ENCODE results near the gene PDE11A.
"Not testable (repeated sequence)": the region's sequence is repeated elsewhere in the genome, so short reads cannot be mapped to it uniquely, and the experiment has no call there.

Gene PDE11A

DNA sequence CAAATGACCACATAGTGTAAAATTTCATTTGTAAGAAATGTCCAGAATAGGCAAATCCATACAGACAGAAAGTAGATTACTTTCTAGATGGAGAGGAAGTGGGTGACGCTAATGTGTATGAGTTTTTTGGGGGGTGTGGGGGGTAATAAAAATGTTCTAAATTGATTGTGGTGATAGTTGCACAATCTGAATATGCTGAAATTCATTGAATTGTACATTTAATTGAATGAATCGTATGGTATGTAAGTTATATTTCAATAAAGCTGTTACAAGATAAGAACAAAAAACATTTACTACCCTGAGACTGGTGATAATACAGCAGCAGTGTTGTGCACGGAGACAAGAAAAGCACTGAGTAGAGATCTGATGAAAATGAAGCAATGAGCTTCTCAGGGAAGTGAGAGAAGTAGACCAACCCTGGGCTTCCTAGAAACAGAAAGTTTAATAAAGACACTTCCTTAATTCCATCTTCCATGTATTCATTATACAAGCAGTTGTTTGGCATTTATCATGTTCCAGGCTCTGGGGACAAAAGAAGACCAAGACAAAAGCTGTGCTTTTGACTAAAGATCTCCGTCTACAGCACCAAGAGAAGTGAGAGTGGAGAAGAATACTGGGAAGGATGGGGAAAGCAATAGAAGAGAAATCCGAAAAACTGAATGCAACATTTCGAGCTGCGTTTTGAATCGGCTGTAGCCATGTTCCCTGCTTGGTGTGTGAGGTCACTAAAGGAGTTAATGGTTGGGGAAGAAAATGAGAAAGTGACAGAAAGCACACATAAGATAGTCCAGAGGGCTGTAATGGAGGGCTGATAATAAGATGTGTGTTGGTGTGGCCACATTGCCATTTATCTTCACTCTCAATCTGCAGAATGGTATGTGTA, 1.8 kb upstream of the PDE11A start:
- DNase-seq, result no peak

DNA sequence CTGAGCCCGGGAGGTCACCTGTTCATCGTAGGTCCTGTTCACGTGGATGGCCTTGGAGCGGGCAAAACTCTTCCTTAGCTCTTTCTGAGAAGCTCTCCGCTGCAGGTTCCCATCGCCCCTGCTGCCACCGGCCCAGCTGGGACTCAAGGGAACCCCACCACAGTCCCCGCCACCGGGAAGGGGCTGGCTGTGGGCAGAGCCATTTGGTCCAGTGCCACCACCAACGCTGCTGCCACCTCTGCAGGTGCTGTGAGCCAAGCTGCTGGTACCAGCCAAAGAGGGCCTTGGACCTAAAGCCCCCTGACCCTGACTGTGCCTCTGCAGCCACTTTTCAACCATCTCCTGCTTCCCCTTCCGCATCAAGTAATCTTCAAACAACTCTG, 586 bp downstream of the PDE11A start:
- DNase-seq, result no peak

DNA sequence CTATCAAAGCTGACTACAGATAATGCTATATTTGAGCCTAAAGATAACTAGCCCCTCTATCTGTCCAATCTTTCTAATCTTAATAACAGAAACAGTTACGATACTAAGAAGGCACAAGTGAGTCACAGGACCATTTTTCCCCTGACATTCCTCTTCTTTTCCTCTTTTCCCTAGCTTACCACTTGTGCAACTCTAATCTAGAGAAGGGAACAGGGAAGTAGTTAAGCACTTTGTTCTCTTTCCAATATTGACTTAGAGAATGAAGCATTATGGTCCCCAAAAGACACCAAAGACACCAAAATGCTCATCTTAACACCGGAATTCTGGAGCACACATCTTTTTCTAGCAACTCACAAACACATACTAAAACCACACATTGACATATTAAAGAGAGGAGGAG, 1.8 kb downstream of the PDE11A start:
- no peak for DNase-seq

DNA sequence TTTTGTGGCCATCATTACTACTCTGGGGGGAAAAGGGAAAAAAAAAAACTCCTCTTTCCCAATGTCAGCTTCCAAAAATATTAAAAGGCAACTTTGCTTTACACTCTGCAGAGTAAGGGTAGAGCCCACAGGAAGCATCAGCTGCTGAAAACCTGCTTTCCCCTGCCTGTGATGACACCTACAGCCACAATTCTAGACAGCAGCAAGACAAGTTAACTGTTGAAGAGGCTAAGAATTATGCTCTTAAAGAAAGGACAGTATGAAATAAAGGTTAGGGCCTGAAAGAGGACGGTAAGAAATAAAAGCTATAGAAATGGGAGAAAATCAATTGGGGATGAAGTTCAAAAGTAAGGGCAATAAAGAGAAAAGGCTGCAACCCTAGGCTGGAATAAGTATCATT, 3.0 kb downstream of the PDE11A start:
- peak; percentile 17 for DNase-seq

DNA sequence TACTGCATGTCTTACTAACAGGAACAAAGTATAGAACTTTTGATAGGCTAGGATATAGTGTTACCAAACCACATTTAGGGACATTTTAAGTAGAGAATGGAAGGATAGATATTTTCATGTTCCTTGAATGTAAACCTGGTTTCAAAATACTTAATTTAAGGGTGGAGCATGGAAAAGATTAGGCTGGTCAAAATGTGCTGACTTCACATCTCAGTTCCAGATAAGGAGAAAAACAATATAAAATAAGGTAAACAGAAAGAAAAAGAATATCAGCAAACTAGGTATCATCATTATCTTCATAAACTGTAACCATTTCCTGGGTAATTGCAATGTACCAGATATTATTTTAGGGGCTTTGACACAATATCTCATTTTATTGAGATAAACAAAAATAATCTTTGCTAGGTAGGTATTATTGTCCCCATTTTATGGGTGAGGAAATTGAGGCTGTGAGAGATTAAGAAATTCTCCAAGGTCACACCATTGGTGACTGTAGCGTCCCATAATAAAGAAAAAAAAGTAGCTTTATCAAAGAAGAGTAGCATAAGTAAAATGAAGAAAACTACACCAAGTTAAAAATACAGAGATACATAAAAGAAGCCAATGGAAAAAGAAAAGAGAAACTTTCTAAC, 3.6 kb downstream of the PDE11A start:
- DNase-seq, result no peak

DNA sequence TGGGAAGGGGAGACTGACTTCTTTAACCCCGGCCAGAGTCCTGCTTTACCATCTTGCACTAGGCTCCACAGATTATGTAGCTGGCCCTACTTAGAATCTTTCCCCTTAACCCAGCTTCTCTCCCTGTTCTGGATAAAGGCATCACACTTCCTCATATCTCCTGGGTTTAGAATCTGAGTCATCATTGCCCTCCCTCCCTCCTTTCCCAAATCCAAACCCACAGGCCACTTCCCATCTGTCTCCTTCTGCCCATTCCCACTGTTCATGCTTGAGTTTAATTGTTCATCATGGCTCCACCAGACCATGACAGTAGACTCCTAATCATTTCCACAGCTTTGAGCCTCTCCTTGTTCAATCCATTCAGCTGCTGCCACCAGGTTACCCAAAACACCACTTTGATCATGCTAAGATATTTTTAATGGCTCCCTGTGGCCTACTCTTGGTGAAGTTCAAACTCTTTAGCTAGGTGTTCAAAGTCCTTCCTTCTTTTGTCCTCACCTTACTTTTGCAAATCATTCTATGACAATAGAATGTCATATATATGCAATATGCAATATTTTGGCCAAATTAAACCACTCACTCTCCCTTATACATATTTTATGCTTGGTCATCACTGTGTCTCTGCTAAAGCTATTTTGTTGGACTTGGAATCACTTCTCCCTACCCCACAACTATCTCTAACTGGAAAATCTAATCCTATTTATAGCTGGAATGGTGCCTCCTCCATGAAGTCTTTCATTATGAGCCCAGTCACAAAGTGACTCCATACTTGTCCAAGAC, 5.5 kb downstream of the PDE11A start:
- DNase-seq, result no peak

DNA sequence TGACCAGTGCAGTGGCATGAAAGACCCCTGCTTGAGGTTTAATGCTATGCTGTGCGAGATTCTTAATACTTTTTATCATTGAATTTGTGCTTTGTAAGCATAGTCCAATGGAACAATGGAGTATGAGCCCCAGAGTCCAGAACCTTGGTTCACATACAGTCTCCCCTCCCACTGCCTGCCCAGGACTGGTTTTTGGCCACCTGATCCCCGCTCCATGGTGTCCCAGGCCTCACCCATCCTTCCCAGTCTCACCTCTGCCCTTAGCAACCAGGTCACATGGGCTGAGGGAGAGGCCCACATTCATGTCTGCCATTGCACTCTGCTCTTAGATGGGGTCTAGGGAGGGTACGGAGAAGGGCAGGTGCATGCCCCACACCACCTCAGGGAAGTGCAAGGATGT, 6.3 kb downstream of the PDE11A start:
- DNase-seq, result no peak

DNA sequence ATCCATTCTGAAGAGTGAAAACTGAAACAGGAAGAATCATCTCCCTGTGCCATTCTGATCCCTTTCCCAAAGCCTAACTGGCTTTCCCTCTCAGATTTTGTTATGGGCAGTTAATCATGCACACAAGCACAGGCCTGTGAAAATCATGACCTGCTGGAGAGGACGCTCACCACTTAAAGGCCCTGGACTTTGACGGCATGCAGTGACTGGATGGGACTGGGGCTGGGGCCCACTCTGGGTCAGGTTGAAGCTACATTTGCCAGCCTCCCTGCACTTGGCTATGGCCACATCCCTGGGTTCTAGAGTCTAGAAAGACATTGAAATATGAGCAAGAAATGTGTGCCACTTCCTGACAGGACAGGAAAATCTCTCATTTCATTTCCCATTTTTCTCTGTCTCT, 12.9 kb downstream of the PDE11A start:
- DNase-seq, result no peak

DNA sequence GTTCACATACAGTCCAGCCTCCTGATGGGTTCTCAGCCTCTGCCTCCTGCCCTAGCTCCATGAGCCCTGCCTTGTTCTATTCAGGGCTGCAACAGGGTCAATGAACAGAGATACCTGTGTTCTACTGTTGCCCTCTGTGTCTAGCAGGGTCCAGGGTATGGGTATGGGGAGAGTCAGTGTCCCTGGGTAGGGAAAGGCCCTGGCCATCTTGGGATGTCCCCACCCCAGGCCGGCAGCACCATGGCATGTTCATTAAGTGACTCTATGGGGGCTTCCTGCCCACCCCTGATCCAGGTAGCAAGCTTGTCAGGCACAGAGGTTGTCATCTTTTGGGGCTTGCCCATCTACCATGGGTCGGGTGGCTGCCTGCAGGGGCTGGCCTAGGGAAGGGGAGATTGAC, 13.5 kb downstream of the PDE11A start:
- DNase-seq, result no peak

DNA sequence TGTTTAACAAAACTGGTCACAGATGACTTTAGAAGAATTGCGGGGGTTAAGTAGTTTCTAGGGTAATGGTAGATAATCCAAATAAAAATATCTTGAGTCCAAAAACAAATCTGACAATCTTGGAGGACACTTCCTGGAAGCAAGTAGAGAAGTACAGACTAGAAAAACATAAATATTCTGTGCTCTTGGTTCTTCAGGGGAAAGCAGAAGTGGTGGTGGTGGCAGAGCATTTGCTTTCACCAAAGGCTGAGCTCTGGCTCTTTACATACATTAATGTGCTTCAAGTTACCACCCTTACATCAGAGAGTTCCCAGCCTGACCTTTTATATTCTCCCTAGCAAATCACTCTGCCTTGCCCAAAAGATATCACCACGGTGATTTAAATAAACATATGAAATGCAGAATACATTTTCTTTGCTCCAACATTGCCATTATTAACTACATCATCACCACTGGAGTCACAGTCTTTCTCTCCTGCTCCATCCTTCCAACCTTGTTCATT, 15.3 kb downstream of the PDE11A start:
- DNase-seq, result no peak

DNA sequence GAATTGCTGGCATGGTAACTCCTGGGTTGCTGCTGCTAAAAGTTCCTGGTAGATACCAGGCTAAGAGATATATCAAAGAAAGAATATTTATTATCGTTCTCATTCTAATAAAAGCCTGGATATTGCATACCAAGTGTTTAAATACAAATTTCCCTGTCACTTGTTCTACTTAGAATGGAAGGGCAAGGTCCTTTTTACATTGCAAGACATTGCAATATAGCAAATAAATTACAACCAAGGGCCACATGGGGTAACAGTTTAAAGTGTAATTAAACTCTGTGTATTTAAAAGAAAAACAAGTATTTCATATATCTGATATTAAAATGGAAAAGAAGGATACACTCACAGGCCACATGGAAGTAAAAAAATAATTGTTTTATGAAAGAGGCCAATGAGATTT, 16.2 kb downstream of the PDE11A start:
- no peak for DNase-seq

DNA sequence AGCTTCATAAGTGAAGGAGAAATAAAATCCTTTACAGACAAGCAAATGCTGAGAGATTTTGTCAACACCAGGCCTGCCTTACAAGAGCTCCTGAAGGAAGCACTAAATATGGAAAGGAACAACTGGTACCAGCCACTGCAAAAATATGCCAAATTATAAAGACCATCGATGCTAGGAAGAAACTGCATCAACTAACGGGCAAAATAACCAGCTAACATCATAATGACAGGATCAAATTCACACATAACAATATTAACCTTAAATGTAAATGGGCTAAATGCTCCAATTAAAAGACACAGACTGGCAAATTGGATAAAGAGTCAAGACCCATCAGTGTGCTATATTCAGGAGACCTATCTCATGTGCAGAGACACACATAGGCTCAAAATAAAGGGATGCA, 21.3 kb downstream of the PDE11A start:
- not testable (repeated sequence) for DNase-seq

DNA sequence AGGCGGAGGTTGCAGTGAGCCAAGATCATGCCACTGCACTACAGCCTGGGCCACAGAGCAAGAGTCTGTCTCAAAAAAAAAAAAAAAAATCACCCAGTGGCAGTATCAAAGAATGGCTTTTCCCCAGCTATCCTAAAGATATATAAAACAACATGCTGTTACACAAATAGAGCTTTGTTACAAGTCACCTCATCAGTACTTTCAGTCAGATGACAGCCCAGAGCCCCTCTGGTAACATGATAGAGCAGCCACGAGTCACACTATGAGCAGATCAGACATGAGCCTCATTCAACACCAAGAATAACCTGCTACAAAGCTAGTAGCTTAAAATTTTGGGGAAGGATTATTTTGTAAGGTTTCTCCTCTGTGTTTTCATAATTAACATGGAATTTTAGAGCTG, 25.2 kb downstream of the PDE11A start:
- DNase-seq, result no peak

DNA sequence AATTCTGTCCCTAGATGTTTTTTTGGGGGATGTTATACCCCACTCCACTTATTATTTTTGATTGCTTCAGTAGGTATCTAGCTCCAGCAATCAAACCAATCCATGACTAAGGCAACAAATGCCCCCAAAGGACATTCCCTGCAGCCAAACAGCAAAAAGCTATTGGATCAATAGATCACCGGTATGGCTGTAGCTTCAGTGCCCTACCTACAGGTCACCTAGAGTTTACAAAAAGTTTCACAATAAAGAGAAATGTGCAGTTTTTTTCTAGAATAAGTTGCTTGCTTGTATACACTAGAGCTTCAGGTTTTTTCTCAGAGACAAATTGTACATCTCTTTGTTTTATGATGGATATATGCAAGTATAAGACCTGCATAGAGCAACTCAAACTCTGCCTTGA, 27.7 kb downstream of the PDE11A start:
- no peak for DNase-seq

DNA sequence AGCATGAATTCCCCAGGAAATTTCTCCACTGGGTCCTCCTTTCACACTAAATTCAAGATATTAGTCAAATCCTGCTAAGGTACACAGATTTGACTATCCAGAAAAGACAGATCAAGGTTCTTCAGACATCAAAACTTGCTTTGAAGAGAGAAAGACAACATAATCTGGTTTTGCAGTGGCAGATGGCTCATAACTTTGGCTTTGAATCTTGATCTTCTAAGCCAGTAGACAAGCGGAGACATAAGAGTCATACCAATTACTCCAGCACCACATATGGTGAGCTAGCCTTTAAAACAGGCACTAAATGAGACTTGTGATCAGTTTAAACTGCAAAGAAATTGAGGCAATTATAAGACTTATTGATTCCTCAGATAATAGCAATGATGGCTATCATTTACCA, 29.3 kb downstream of the PDE11A start:
- DNase-seq, result no peak

DNA sequence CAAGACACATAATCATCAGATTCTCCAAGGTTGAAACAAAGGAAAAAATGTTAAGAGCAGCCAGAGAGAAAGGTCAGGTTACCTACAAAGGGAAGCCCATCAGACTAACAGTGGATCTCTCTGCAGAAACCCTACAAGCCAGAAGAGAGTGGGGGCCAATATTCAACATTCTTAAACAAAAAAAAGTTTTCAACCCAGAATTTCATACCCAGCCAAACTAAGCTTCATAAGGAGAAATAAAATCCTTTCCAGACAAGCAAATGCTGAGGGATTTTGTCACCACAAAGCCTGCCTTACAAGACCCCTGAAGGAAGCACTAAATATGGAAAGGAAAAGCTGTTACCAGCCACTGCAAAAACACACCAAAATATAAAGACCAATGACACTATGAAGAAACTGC, 39.0 kb downstream of the PDE11A start:
- DNase-seq, result not testable (repeated sequence)

DNA sequence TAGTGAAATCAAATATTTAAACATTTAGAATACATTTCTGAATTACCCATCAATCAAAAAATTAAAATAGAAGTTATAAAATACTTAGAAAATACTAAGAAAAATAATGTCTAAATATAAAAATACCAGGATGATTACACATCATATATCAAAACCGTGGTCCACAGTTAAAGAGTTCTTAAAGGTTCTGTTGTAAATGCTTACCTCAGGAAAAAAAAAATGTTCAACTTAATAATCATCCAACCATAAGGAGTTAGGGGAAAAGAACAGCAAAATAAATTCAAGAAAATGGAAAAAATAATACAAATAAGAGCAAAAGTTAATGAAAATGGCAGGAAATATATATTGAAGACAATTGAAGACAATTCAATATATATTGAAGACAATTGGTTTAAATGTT, 43.2 kb downstream of the PDE11A start:
- no peak for DNase-seq

DNA sequence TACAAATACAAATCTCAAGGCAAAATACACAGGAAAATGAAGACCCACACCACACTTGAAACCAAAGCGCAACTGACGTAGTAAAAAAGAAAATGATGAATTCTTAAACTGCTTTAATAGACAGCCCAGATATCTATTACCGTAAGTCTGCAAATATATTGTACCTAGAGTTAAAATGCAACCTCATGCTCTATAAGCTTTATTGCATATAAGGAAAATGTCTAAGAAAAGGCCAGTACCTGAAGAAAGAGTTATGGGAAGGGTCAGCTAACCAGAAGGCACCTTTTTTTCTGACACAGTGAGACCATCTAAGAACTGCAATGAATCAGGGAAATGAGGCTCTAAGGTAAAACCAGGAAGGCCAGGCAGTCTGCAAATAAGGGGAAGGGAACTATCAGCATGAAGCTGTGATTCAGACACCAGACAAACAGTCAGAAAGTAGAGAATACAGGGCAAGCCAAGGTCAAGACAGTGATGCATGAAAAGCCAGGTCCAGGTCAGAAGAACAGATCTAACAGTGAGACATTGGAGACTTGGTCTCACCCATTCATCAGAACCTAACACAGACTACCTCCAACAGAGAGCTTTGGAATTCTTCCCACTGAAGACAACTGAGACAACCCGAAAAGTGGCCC, 46.9 kb downstream of the PDE11A start:
- no peak for DNase-seq

DNA sequence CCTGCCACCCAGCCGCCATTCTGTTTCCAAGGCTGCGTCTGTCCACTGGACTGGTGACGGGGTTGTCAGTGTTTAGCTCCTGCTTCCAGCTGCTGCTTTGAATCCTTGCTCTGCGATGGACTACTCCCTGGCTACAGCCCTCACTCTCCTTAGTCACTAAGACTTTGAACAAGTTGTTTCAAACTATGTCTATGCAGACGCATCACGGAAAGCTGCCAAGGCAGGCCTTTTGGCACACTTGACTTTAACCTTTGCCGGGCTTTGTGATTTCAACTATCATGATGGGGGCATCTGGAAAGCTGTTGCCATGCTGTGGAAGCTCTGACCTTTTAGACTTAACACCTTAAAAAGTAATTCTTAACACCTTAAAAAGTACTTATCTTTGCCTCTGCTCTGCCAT, 54.4 kb downstream of the PDE11A start:
- DNase-seq, result no peak

DNA sequence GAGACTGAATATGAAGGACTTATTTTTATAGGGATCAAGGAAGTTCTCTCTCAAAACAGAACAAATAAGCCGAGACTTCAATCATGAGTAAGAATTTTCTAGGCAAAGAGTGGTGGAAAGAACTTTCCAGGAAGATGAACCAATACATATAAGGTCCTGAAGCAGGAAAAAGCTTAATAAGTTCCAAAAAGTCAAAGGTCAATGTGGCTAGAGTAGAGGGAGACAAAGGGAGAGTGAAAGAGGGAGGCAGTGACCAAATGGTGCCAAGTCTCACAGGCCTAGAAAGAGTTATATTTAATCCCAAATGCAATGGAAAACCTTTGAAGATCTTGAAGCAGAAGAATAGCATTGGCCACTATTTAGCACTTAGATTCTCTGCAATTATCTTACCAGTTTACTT, 56.0 kb downstream of the PDE11A start:
- no peak for DNase-seq

DNA sequence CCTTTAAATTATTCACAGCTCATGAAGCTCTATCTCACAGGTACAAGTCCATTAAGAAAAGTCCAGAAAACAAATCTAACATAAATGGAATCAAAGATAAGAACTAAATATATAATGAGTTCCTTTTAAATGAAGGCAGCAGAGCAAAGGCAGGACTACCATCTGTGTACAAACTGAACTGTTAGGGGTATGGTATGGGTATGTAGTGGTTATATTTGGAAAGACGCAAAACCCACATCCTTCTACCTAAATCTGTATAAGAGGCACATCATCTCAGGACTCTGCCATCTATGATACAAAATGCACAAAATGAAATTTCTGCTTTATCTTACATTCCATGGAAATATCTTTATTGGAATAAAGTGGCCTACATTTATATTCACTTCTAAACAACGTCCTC, 59.9 kb downstream of the PDE11A start:
- DNase-seq, result no peak

DNA sequence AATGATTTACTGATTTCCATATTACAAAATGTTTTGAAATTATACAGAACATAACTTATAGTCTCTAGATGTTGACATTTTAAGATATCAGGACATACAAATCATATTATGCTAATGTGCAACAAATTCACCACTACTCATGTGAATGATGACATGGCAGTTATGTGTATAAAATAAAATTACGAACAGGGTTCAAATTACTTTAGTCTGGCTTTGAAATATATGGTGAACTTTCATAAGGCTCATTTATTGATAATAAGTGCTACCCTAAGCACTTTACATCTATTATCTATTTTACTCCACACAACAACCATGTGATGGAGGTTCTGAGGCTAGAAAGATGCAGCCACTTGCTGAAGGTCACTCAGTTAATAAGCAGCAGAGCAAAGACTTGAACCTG, 62.8 kb downstream of the PDE11A start:
- no peak for DNase-seq

DNA sequence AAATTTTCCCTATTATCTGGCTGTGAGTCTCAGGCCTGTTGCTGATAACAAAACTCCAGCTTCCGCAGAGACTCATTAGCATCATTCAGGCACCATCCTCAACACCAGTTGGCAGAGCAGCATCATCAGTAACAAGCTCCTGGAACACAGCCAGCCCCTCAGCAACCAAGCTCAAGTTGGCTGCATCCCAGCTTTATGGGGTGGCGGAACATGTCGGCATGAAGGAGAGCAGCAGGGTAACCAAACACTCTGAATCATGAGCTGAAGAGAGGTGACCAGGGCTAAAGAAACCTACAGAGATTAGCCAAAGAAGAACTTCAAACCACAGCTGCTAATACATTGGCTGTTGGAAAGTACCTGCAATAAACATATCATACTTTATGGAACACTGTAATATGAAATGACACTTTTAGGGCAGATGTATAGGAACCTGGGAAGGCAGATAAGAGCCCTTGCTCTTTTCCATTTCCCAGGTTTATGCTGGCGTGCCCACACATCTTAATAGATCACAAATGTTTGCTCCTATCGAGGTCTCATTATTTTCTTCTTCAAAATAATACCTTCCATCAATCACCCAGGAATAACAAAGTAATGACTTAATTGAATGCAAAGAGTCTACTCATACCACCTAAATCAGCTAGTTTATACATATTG, 63.8 kb downstream of the PDE11A start:
- peak; percentile 80 for DNase-seq

Data from NCI-H774 (cell line).